ENCODE results near the gene RANBP1. TPM values are rescaled to one million over a fixed set of nuclear protein-coding genes. Genes with fewer than 3 reads are reported as not detected.
A peak's percentile ranks its signal among the peaks of the same experiment; 100 is the strongest.

The RANBP1 gene
- total RNA-seq, 3 donors from 2014 or later: 58.4 to 102 (median 66.0) TPM

- Histone ChIP-seq H3K36me3 (ENCODE audit: low read depth) (peaks cover 25% of the 10 kb centered on the region), H3K4me3 (no peak overlapping the region), H3K4me1 (ENCODE audit: low read depth) (no peaks in the 10 kb centered on the region), H3K9me3 (no peaks in the 10 kb centered on the region)
- no peak for ATAC-seq
- TF ChIP-seq, protein P1, sequence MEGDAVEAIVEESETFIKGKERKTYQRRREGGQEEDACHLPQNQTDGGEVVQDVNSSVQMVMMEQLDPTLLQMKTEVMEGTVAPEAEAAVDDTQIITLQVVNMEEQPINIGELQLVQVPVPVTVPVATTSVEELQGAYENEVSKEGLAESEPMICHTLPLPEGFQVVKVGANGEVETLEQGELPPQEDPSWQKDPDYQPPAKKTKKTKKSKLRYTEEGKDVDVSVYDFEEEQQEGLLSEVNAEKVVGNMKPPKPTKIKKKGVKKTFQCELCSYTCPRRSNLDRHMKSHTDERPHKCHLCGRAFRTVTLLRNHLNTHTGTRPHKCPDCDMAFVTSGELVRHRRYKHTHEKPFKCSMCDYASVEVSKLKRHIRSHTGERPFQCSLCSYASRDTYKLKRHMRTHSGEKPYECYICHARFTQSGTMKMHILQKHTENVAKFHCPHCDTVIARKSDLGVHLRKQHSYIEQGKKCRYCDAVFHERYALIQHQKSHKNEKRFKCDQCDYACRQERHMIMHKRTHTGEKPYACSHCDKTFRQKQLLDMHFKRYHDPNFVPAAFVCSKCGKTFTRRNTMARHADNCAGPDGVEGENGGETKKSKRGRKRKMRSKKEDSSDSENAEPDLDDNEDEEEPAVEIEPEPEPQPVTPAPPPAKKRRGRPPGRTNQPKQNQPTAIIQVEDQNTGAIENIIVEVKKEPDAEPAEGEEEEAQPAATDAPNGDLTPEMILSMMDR (IDR thresholded peaks at IDR 0.05): no peak
- intact Hi-C loops (cut with DNase I, micrococcal nuclease): no loop called here
- peak in 2 of 3 donors; percentile 6 to 33 for DNase-seq
Measured at GRCh38 chr22:20090730-20091240, 25.1 kb upstream of the RANBP1 start.

DNA sequence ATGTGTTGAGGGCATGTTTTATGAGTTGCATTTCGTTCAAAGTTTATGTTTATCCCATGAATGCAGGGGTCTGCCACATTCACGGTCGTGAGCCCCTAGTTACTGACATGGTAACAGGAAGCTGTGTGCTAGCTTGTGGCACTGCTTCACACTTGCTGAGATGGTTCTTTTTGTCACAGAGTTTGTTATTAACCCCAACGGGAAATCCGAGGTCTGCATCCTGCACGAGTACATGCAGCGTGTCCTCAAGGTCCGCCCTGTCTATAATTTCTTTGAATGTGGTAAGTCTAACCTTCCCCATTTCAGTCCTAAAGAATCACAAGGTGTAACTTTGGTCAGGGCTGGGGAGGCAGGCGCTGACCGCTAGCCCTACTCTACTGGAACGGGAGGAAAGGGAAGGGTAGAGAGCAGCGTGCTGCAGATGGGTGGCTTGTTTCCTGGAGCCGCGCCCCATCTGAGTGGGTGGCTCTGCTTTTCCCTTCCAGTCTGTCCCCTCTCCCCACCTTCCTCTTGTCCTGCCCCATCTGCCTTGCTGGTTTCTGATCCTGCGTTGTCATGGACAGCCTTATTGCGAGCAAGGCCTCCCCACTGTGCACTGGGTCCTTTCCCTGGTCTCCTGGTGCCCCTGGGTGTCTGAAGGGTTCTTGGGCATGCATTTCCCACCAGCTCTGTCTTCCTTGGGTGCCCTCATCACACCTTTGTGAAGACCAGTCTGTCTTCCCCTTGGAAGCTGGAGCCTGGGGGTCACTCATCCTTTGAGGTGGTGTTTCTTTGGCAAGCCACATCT is 24.0 kb upstream of the RANBP1 start:
- Histone ChIP-seq H3K36me3 (ENCODE audit: low read depth) (peaks cover 25% of the 10 kb centered on the region), H3K4me1 (ENCODE audit: low read depth) (no peaks in the 10 kb centered on the region), H3K9me3 (no peaks in the 10 kb centered on the region), H3K4me3 (no peak overlapping the region)
- DNase-seq (peak in 2 of 3 donors; percentile 11 to 20), ATAC-seq (peak; percentile 6)
- TF ChIP-seq, protein P1 (IDR thresholded peaks at IDR 0.05): no peak
- intact Hi-C loops (cut with DNase I, micrococcal nuclease): no loop called here

DNA sequence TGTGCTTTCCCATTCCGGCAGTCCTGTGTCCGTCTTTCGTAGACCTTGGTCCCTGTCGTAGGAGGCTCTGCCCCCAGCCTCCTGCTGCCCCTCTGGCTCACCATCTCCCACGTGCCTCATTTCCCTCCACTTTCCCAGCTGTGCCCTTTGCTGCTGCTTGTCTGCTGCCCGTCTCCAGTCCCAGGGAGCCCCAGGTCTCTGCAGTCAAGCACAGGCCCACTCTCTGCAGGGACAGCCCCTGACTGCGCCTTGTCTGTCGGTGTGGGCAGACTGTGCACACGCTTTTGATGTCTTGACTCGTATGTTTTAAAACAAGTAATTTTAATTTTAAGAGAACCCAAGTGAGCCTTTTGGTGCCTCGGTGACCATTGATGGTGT is 23.4 kb upstream of the RANBP1 start:
- peaks cover 25% of the 10 kb centered on the region for H3K36me3 ChIP-seq (ENCODE audit: low read depth)
- intact Hi-C loops (cut with DNase I, micrococcal nuclease): no loop called here
- TF ChIP-seq, protein P1 (IDR thresholded peaks at IDR 0.05): no peak
- no peak overlapping the region for H3K4me3 ChIP-seq
- DNase-seq (peak in 2 of 3 donors; percentile 7 to 17), ATAC-seq (no peak)
- H3K9me3 ChIP-seq: no peaks in the 10 kb centered on the region
- no peaks in the 10 kb centered on the region for H3K4me1 ChIP-seq (ENCODE audit: low read depth)

DNA sequence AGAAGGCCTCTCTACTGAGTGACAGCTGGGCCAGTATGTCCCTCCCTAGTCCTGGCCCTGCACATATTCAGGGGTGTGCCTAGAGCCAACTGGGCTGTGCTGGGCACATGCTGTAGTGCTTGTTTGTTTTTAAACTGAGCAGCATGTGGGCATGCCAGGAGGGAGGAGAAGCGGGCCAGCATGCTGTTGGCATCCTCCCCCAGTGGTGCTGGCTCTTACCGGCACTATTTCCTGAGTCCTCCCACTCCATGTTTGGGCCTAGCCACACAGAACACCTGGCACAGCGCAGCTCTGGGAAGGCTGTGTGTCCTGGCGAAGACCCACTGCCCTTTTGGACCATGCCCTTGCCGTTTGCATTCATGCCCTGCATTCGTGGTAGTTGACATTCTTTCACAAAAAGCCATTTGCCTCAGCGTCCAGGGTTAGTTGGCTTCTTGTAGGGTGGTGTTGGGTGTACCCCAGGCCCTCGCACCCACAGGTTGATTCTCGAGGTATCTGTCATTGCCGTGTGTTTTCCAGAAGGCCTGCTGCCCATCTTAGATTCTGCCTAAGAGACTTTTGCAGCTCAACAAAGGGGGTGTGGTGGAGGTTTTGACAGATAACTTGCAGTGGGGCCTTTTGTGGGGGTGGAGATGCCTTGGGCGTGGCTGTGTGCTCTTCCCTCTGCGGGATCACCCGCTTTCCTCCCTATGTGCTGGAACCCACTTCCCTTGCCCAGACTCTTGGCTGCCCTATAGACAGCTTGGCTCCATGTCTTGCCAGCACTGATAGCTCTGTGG is 22.3 kb upstream of the RANBP1 start:
- intact Hi-C loops (cut with DNase I, micrococcal nuclease): no loop called here
- Histone ChIP-seq H3K36me3 (ENCODE audit: low read depth) (peaks cover 25% of the 10 kb centered on the region), H3K4me3 (no peak overlapping the region), H3K4me1 (ENCODE audit: low read depth) (no peaks in the 10 kb centered on the region), H3K9me3 (no peaks in the 10 kb centered on the region)
- peak in 2 of 3 donors; percentile 5 to 22 for DNase-seq
- ATAC-seq: peak; percentile 16
- TF ChIP-seq, protein P1 (IDR thresholded peaks at IDR 0.05): no peak

DNA sequence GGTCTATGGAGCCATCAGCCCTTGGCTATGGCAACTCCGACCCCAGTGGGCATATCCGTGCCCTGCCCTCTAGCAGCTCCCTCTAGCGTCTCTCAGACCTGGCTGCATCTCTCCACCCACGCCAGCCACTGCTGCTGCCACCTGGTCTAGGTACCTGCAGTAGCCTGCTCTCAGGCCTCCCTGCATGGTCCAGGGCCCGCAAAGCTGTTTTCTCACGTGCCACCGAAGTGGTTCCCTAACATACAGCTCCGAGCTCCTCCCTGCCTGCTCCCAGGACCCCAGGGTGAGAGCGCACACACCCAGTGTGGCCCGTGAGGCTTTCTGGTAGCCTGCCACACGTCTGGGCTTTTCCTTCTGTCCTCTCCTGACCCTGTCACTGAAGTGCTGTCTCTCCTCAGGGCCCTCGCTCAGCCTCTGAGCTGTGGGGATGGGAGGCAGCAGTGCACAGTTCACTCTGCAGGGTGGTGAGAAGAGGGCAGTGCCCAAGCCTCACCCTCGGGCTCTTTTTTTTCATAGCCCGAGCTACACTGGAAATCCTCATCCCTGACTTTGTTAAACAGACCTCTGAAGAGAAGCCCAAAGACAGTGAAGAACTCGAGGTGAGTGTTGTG is 21.6 kb upstream of the RANBP1 start:
- Histone ChIP-seq H3K4me3 (no peak overlapping the region), H3K4me1 (ENCODE audit: low read depth) (no peaks in the 10 kb centered on the region), H3K36me3 (ENCODE audit: low read depth) (peaks cover 25% of the 10 kb centered on the region), H3K9me3 (no peaks in the 10 kb centered on the region)
- DNase-seq: peak in 2 of 3 donors; percentile 12 to 26
- intact Hi-C loops (cut with DNase I, micrococcal nuclease): no loop called here
- ATAC-seq: no peak
- TF ChIP-seq, protein P1 (IDR thresholded peaks at IDR 0.05): no peak
